Karpas-422 (cell line): ENCODE data around the gene ZNF532. TPM values are rescaled to one million over a fixed set of nuclear protein-coding genes. Genes with fewer than 3 reads are reported as not detected.
A peak's percentile ranks its signal among the peaks of the same experiment; 100 is the strongest.
"Not testable (repeated sequence)": the region's sequence is repeated elsewhere in the genome, so short reads cannot be mapped to it uniquely, and the experiment has no call there.

Source experiments
- DNase-seq: peaks from one replicate; pipeline ENCODE4 v3.0.0-alpha.2; 2015
- H2AFZ ChIP-seq: fragments of 200-600 bp; sonication (generic); 2 replicates; pipeline ENCODE4 v1.6.1; 2014; ENCODE audit warnings: antibody characterized with exemption, low read length, mixed read lengths
- H3K27ac ChIP-seq: fragments of 200-600 bp; sonication (generic); 2 replicates; pipeline ENCODE4 v1.5.1; 2014; ENCODE audit warnings: mild to moderate bottlenecking, low read length, moderate library complexity
- H3K27me3 ChIP-seq: fragments of 200-600 bp; sonication (generic); 2 replicates; pipeline ENCODE4 v1.6.1; 2014; ENCODE audit warnings: low read length, mixed read lengths
- H3K36me3 ChIP-seq: fragments of 200-600 bp; sonication (generic); 2 replicates; pipeline ENCODE4 v1.6.1; 2014; ENCODE audit warnings: low read length, mixed read lengths; ENCODE audit not compliant: insufficient read depth
- H3K4me1 ChIP-seq: fragments of 200-600 bp; sonication (generic); 2 replicates; pipeline ENCODE4 v1.6.1; 2014; ENCODE audit warnings: mild to moderate bottlenecking, low read length, mixed read lengths
- H3K4me2 ChIP-seq: fragments of 200-600 bp; sonication (generic); 2 replicates; pipeline ENCODE4 v1.6.1; 2014; ENCODE audit warnings: low read length, low read depth, mild to moderate bottlenecking; ENCODE audit not compliant: poor library complexity, severe bottlenecking
- H3K4me3 ChIP-seq: fragments of 200-600 bp; sonication (generic); 2 replicates; pipeline ENCODE4 v1.5.1; 2014; ENCODE audit warnings: mild to moderate bottlenecking, antibody characterized with exemption, low read length, mixed read lengths
- H3K79me2 ChIP-seq: fragments of 200-600 bp; sonication (generic); 2 replicates; pipeline ENCODE4 v1.6.1; 2014; ENCODE audit warnings: mild to moderate bottlenecking, low read length, mixed read lengths
- H3K9ac ChIP-seq: fragments of 200-600 bp; sonication (generic); 2 replicates; pipeline ENCODE4 v1.6.0; 2014; ENCODE audit warnings: low read length
- H3K9me2 ChIP-seq: fragments of 200-600 bp; sonication (generic), shearing (Covaris generic); replicated peaks from 2 replicates; pipeline ENCODE4 v1.6.0; 2014; ENCODE audit warnings: mild to moderate bottlenecking, low read length, moderate library complexity; ENCODE audit not compliant: insufficient read depth
- H3K9me3 ChIP-seq: fragments of 300-700, 200-600 bp; sonication (generic); 2 replicates; pipeline ENCODE4 v1.6.1; 2014; ENCODE audit warnings: low read length, mixed read lengths
- H4K20me1 ChIP-seq: fragments of 200-600 bp; sonication (generic); 2 replicates; pipeline ENCODE4 v1.6.1; 2014; ENCODE audit warnings: mild to moderate bottlenecking, antibody characterized with exemption, low read length, low read depth; ENCODE audit not compliant: insufficient read depth
- total RNA-seq: library from RNA; depleted of rRNA; stranded (reverse); fragments of >200 nt; shearing (Covaris generic); gene quantifications from 2 replicates; pipeline ENCODE4 v1.2.3, GENCODE V29; 2014; ENCODE audit warnings: low replicate concordance

Gene ZNF532
- total RNA-seq, 1 experiment from 2014 or later, result 34.9 TPM

- H3K9me2 ChIP-seq, result no peaks in the 10 kb centered on the region
- no peak overlapping the region for H3K4me2 ChIP-seq
- H3K27me3 ChIP-seq, result no peaks in the 10 kb centered on the region
- no peak overlapping the region for H3K9ac ChIP-seq
- DNase-seq, result no peak
- no peak overlapping the region for H3K27ac ChIP-seq
- H3K9me3 ChIP-seq, result no peaks in the 10 kb centered on the region
- no peaks in the 10 kb centered on the region for H3K4me1 ChIP-seq
- H3K4me3 ChIP-seq, result no peak overlapping the region
- no peaks in the 10 kb centered on the region for H3K79me2 ChIP-seq
- H3K36me3 ChIP-seq, result no peaks in the 10 kb centered on the region
- no peaks in the 10 kb centered on the region for H4K20me1 ChIP-seq
- H2AFZ ChIP-seq, result no peak overlapping the region
Measured at GRCh38 chr18:58827886-58828285, 36.8 kb upstream of the ZNF532 start.

GRCh38 chr18:58828399-58829121 is 36.1 kb upstream of the ZNF532 start:
- no peak overlapping the region for H3K27ac ChIP-seq
- no peaks in the 10 kb centered on the region for H3K79me2 ChIP-seq
- no peaks in the 10 kb centered on the region for H4K20me1 ChIP-seq
- no peak for DNase-seq
- no peaks in the 10 kb centered on the region for H3K27me3 ChIP-seq
- H3K36me3 ChIP-seq, result no peaks in the 10 kb centered on the region
- H3K4me1 ChIP-seq, result no peaks in the 10 kb centered on the region
- no peaks in the 10 kb centered on the region for H3K9me3 ChIP-seq
- H3K4me3 ChIP-seq, result no peak overlapping the region
- H2AFZ ChIP-seq, result no peak overlapping the region
- H3K4me2 ChIP-seq, result no peak overlapping the region
- no peaks in the 10 kb centered on the region for H3K9me2 ChIP-seq
- no peak overlapping the region for H3K9ac ChIP-seq

- Histone ChIP-seq H3K27ac (no peak overlapping the region), H3K4me3 (no peak overlapping the region), H3K9ac (no peak overlapping the region), H3K9me3 (no peaks in the 10 kb centered on the region), H4K20me1 (no peaks in the 10 kb centered on the region), H3K4me1 (no peaks in the 10 kb centered on the region), H3K27me3 (no peaks in the 10 kb centered on the region), H3K79me2 (no peaks in the 10 kb centered on the region), H3K4me2 (no peak overlapping the region), H3K9me2 (no peaks in the 10 kb centered on the region), H3K36me3 (no peaks in the 10 kb centered on the region), H2AFZ (no peak overlapping the region)
- DNase-seq, result no peak
Measured at GRCh38 chr18:58829263-58829662, 35.4 kb upstream of the ZNF532 start.

DNA sequence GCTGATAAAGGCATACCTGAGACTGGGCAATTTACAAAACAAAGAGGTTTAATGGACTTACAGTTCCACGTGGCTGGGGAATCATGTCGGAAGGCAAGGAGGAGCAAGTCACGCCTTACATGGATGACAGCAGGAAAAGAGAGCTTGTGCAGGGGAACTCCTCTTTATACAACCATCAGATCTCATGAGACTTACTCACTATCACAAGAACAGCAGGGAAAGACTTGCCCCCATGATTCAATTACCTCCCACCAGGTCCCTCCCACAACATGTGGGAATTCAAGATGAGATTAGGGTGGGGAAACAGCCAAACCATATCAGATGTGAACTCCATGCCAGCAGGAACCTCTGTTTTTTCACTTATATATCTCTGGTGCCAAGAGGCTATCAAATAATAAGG is 34.8 kb upstream of the ZNF532 start:
- H3K27me3 ChIP-seq, H3K4me2 ChIP-seq, H3K79me2 ChIP-seq, H3K4me3 ChIP-seq, H3K36me3 ChIP-seq, H3K27ac ChIP-seq, DNase-seq, H3K9me3 ChIP-seq, H2AFZ ChIP-seq, H3K4me1 ChIP-seq, H4K20me1 ChIP-seq, H3K9me2 ChIP-seq, H3K9ac ChIP-seq: not testable (repeated sequence)

GRCh38 chr18:58831606-58832005 is 33.1 kb upstream of the ZNF532 start:
- H2AFZ ChIP-seq, result no peak overlapping the region
- no peaks in the 10 kb centered on the region for H4K20me1 ChIP-seq
- no peaks in the 10 kb centered on the region for H3K79me2 ChIP-seq
- H3K36me3 ChIP-seq, result no peaks in the 10 kb centered on the region
- no peak overlapping the region for H3K27ac ChIP-seq
- H3K9ac ChIP-seq, result no peak overlapping the region
- H3K27me3 ChIP-seq, result no peaks in the 10 kb centered on the region
- H3K4me3 ChIP-seq, result no peak overlapping the region
- DNase-seq, result no peak
- no peak overlapping the region for H3K4me2 ChIP-seq
- no peaks in the 10 kb centered on the region for H3K9me2 ChIP-seq
- H3K9me3 ChIP-seq, result no peaks in the 10 kb centered on the region
- no peaks in the 10 kb centered on the region for H3K4me1 ChIP-seq

DNA sequence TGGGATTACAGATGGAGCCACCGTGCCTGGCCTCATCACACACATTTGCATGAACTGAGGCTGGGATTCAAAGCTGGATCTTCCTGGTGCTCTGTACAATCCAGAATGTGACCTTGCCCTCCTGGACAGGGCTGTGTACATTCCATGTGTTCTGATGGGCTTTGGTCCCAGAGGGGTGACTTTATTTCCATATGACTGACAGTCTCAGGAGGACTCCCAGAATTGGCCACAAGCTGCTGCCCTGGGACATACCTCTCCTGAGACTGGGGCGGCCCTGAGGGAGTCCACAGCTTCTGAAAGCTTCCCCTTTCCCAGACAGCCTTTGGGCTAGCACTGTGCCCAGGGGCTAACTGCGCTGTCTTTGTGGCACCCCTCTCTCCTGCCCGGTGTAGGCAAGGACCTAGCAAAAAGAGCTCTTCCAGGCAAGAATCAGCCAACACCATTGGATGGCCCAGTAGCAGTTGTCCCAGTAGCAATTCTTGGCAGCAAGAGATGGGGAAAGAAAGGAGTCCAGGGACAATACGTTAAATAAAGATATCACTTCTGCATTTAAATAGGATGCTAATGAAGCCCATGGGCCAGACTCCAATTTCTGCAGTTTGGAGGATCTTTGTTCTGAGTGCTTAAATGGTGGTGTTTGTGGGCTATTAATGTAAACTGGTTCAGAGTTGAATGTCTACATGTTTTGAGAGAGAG is 26.4 kb upstream of the ZNF532 start:
- Histone ChIP-seq H3K9me2 (no peaks in the 10 kb centered on the region), H2AFZ (no peak overlapping the region), H3K4me3 (no peak overlapping the region), H3K36me3 (no peaks in the 10 kb centered on the region), H3K27ac (no peak overlapping the region), H4K20me1 (no peaks in the 10 kb centered on the region), H3K9me3 (no peaks in the 10 kb centered on the region), H3K4me2 (peak overlapping the region; percentile 13), H3K4me1 (peaks cover 15% of the 10 kb centered on the region), H3K9ac (no peak overlapping the region), H3K79me2 (no peaks in the 10 kb centered on the region), H3K27me3 (no peaks in the 10 kb centered on the region)
- DNase-seq, result peak; percentile 45

DNA sequence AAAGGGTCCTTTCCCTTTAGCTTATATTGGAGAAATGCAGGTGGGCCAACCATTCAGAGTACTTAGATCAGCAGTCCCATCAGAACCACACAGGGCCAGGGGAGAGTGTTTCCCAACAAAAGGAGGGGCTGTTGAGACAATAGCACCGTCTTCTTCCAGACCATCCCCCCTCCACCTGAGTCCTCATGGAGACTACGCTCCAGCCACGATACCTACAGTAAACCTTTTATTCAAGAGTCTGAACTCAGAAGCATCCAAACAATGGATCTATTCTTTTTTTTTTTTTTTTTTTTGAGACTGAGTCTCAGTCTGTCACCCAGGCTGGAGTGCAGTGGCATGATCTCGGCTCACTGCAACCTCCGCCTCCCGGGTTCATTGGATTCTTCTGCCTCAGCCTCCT is 25.7 kb upstream of the ZNF532 start:
- H3K9me2 ChIP-seq, result no peaks in the 10 kb centered on the region
- no peaks in the 10 kb centered on the region for H3K27me3 ChIP-seq
- H3K36me3 ChIP-seq, result no peaks in the 10 kb centered on the region
- no peaks in the 10 kb centered on the region for H4K20me1 ChIP-seq
- no peak for DNase-seq
- H3K79me2 ChIP-seq, result no peaks in the 10 kb centered on the region
- H3K27ac ChIP-seq, result no peak overlapping the region
- H3K4me3 ChIP-seq, result no peak overlapping the region
- no peak overlapping the region for H2AFZ ChIP-seq
- no peaks in the 10 kb centered on the region for H3K9me3 ChIP-seq
- peaks cover 15% of the 10 kb centered on the region for H3K4me1 ChIP-seq
- no peak overlapping the region for H3K4me2 ChIP-seq
- no peak overlapping the region for H3K9ac ChIP-seq

DNA sequence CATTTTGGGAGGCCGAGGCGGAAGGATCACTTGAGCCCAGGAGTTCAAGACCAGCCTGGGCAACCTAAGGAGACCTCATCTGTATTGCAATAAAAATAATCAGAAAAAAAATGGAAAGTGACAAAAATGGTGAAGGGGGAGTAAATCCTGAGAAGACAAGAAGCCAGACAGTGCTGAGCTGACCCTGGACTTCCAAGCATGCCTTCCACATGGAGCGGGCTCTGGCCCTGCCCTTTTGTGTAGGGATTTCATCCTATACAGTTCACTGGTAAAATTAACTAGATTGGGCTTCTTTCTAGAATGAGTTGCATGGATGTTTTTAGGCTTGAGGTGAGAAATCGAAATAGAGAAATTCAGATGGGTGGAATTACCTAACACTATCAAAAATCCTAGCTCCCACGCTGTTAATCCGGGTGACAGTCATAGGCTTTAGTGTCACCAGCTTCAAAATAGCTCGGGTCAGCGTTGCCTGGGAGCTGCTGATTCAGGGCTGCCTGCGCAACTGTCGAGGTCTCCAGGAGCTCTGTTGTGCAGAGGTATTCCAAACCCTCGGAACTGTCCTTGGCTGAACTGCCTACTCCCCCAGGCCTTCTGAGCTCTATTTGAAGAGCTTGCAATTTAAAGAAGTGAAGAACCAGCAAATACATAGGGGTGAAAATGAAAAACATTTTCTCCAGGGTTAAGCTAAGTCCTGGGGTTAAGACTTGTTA is 21.5 kb upstream of the ZNF532 start:
- Histone ChIP-seq H3K27me3 (no peaks in the 10 kb centered on the region), H3K27ac (no peak overlapping the region), H3K79me2 (no peaks in the 10 kb centered on the region), H3K4me1 (peaks cover 8% of the 10 kb centered on the region), H3K9me3 (no peaks in the 10 kb centered on the region), H4K20me1 (no peaks in the 10 kb centered on the region), H3K4me3 (no peak overlapping the region), H2AFZ (no peak overlapping the region), H3K36me3 (no peaks in the 10 kb centered on the region), H3K4me2 (no peak overlapping the region), H3K9me2 (no peaks in the 10 kb centered on the region), H3K9ac (no peak overlapping the region)
- DNase-seq, result no peak
